ENCODE measurements around the gene PRPH. TPM values are rescaled to one million over a fixed set of nuclear protein-coding genes. Genes with fewer than 3 reads are reported as not detected.

PRPH gene
- total RNA-seq, 1 experiment from 2014 or later = 3.9 TPM

Other genes starting within 250 kb of the PRPH start
- 30.1 and 31.2 TPM in 2 replicates for gene KMT2D, start 234.4 kb upstream of the PRPH start, total RNA-seq (2014; rRNA removed; shearing (Covaris generic))
- gene RHEBL1, start 225.2 kb upstream of the PRPH start, total RNA-seq (2014; rRNA removed; shearing (Covaris generic)) = 8.8 and 9.0 TPM in 2 replicates
- gene DHH, start 200.3 kb upstream of the PRPH start, total RNA-seq (2014; rRNA removed; shearing (Covaris generic)) = 0.04 and 0.13 TPM in 2 replicates
- 17.8 and 28.9 TPM in 2 replicates for gene LMBR1L, start 184.3 kb upstream of the PRPH start, total RNA-seq (2014; rRNA removed; shearing (Covaris generic))
- 5,262 and 5,317 TPM in 2 replicates for gene TUBA1B, start 163.8 kb upstream of the PRPH start, total RNA-seq (2014; rRNA removed; shearing (Covaris generic))
- 481 and 482 TPM in 2 replicates for gene TUBA1A, start 106.1 kb upstream of the PRPH start, total RNA-seq (2014; rRNA removed; shearing (Covaris generic))
- 396 and 398 TPM in 2 replicates for gene TUBA1C, start 30.1 kb upstream of the PRPH start, total RNA-seq (2014; rRNA removed; shearing (Covaris generic))
- 79.4 and 87.0 TPM in 2 replicates for gene TROAP, start 28.1 kb downstream of the PRPH start, total RNA-seq (2014; rRNA removed; shearing (Covaris generic))
- gene C1QL4, start 42.0 kb downstream of the PRPH start, total RNA-seq (2014; rRNA removed; shearing (Covaris generic)) = 1.7 and 2.1 TPM in 2 replicates
- 10.7 and 11.9 TPM in 2 replicates for gene DNAJC22, start 51.7 kb downstream of the PRPH start, total RNA-seq (2014; rRNA removed; shearing (Covaris generic))
- 67.6 and 72.6 TPM in 2 replicates for gene SPATS2, start 72.3 kb downstream of the PRPH start, total RNA-seq (2014; rRNA removed; shearing (Covaris generic))
- gene KCNH3, start 243.9 kb downstream of the PRPH start, total RNA-seq (2014; rRNA removed; shearing (Covaris generic)) = 0.03 and 0.12 TPM in 2 replicates